ENCODE results near the gene TMEM198.

- TF ChIP-seq CTCF (IDR thresholded peaks at IDR 0.05) (no peak), ZFX (IDR thresholded peaks at IDR 0.05; ENCODE audit: borderline replicate concordance) (no peak)
Observed at GRCh38 chr2:219593154-219593553, 49.3 kb downstream of the TMEM198 start.
